Left hindlimb (tissue), 1 donor: ENCODE measurements around the gene CFH.
"Not testable (repeated sequence)": the region's sequence is repeated elsewhere in the genome, so short reads cannot be mapped to it uniquely, and the experiment has no call there.

Experiments
- DNase-seq: peaks from one replicate; pipeline ENCODE4 v3.0.0-alpha.2; 2018

Gene CFH

DNA sequence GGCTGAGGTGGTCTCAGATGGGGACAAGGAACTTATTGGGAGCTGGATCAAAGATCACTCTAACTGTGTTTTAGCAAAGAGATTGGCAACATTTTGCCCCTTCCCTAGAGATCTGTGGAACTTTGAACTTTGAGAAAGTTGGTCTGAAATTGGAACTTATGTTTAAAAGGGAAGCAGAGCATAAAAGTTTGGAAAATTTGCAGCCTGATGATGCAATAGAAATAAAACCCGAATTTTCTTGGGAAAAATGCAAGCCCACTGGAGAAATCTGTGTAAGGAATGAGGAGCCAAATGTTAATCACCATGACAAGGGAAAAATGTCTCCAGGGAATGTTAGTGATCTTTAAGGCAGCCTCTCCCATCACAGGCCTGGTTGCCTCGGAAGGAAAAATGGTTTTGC, 17.2 kb downstream of the CFH start:
- no peak for DNase-seq

DNA sequence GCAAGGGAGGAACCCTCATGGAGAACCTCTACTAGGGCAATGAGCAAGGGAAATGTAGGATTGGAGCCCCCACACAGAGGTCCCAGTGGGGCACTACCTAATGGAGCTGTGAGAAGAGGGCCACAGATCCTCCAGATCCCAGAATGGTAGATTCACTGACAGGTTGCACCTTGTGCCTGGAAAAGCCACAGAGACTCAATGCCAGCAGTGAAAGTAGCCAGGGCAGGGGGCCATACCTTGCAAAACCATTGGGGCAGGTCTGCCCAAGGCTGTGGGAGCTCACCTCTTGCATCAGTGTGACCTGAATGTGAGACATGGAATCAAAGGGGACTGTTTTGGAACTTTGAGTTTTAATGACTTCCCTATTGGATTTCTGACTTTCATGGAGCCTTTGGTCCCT, 17.9 kb downstream of the CFH start:
- no peak for DNase-seq

DNA sequence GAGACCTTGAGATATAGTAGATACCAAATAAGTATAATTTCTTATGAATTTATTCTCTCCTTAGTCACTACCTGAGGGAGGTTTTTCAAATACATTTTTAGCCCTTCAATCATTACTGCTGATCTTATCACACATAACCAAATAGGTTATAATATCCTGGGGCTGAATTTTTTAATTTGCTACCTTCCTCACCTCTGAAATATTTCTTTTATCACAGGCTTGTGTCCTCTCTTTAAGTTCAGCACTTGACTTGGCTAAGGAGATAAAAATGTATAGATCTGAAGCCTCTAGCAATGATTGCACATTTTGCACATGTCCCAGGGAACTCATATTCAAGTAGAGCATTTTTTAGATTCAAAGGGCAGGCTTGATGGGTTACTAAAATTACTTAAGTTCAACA, 23.1 kb downstream of the CFH start:
- no peak for DNase-seq

DNA sequence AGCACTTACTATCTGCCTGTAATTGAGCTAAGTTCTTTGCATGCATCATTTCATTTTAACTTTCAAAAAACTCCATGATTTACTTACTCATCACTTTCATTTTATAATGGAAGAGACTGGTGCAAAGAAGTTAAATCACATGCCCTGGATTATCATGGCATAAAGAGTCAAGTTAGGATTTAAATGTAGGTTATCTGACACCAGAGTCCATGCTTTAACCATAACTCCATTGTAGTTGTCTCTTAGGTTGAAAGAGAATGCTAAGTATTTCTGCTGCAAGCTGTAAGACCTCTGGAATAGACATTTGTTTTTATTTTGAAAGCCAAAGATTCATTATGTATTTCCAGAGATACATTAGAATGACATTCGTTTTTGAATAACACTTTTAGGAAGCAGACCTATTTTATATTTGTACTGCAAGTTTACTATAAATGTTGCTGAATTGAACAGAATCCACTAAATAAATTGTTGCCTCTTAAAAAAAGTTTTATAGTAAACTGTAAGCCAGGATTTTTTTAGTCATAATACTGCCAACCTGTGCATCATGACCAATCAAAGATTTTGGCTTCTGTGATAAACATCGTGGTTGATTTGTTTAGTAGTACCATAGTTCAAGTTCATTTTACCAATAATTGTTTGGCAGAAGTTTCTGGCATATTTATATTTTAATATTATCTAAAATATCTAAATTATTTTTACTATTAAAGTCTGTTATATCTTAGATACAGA, 26.1 kb downstream of the CFH start:
- DNase-seq: no peak

DNA sequence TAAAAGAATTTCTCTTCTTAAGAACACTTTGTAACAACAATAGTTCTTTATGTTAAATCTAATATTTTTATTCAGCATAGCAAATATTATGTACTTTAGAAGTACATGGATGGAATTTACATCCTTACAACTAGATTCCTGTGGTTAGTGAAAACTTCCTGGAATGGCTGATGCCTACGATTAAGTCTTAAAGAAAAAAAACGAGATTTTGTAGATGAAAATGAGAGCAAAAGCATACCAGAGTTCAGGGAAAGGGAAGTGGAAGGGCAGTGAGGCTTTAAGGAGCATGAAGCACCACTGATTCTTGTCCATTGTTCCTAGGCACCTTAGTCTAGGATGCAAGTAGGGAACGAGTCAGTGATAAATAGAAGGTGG, 26.7 kb downstream of the CFH start:
- DNase-seq: no peak

DNA sequence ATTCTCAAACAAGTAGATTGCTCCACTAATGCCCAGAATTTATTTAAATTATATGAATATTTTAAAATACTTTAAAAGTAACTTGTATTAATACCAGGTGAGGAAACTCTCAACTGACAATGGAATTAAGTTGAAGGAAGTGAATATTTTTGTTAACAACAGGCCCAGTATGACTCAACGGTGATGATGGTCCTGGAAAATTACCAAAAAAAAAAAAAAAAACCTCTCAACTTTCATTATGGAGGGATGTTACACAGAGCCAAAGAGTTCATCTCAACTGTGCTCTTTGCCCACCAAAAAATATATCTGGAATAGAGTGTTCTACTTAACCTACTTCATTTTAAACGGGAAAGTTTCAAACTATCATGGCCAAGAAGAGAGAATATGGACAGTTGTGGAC, 28.3 kb downstream of the CFH start:
- no peak for DNase-seq

DNA sequence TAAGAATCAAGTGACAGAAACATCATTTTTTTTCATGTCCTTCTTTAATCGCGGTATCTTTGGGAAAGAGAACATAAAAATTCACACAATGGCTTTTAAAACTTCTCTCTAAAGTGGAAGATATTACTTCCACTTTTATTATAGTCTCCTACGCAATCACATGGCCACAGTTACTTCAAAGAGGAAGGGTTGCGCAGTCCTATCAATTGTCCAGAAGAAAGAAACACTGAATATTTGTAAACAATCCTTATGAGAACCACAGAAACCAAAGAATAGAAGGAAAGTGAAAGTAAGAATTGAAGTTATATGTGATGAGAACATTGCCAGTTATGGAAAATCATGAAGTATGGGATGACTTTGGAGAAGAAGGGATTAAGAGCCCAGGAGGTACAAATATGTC, 32.6 kb downstream of the CFH start:
- DNase-seq: no peak

DNA sequence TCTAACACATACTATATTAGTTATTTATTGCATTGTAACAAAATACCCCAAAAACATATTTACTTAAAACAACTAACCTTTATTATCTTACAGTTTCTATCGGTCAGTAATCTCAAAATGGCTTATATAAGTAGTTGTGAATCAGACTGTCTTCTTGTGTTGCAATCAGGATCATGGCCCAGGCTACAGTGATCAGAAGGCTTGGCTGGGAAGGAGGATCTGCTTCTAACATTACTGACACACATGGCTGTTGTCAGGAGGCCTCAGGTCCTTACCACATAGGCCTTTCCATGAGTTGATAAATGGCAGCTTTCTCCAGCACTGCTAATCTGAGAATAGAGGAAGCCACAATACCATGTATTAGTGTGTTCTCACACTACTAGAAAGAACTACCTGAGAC, 33.7 kb downstream of the CFH start:
- no peak for DNase-seq

DNA sequence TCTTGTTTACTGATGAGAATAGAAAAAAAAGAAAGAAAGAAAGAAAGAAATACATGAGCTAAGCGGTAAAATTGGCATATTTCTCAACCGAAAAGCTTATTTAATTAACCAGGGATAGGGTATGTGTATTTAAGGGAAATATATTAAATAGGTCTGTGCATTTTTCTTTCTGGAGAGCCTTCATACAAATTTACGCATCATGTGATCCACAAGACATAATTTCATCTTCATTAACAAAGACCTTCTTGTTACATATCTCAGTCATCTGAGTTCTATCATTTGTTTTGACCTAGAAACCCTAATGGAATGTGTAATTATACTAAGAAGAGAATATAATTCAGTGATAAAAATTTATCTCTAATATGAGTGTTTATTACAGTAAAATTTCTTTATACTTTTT, 37.2 kb downstream of the CFH start:
- no peak for DNase-seq

DNA sequence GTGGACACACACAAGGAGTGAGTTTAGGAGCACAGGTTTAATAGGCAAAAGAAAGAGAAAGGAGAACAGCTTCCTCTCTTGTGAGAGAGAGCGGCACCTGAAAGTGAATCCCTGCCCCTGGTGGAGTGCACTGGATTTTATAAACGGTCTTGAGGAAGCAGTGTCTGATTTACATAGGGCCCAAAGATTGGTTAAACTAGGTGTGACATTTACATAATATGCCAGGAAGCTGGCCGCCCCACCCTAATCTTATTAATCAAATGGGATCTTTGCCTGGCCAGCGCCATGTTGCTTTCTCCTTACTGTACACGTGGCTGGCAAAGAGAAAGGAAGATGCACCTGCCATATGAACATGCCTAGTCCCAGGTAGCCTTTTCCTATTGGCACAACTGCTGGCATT, 38.7 kb downstream of the CFH start:
- no peak for DNase-seq

DNA sequence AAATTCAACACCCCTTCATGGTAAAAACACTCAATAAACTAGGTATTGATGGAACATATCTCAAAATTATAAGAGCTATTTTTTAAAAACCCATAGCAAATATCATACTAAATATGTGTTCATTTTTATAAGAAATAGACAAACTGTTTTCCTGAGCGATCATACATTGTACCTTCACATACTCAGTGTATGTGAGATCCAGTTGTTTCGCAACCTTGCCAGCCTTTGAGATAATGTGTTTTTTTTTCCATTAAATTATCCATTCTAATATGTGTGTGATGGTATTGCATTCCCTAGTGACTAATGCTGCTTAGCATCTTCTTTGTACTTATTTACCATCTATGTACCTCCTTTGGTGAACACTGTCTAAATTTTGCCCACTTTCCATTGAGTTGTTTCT, 47.1 kb downstream of the CFH start:
- no peak for DNase-seq

DNA sequence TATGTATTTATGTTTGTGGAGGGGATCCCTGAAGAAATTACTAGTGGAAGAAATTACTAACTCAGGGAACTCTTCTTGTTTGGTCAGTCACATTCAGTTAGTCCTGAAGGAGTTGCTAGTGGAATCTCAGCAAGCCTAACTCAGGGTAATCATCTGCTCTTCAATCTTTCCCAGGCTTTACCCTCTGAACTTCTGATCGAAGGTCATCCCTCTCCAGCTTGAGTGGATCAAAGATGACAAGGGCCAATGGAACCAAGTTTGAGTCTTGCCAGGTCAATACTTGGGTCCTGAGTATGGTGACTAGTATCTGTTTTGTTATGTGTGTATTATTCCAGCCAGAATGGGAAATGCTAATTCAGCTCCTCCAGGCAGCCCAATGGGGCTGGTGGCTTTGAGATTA, 49.3 kb downstream of the CFH start:
- no peak for DNase-seq

DNA sequence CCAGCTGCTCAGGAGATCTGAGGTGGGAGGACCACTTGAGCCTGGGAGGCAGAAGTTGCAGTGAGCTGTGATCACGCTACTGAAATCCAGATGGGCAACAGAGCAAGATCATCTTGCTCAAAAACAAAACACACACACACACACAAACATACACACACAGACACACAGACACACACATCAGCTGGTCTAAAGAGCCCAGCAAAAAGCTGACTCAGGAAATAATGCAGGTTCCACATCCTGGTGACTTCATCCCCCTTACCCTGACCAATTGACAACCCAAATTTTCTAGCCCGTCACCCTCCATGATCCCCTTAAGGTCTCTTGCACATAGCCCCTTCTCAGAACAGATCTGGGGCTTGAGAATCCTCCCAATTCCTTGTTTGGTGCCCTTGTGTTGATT, 58.0 kb downstream of the CFH start:
- not testable (repeated sequence) for DNase-seq

DNA sequence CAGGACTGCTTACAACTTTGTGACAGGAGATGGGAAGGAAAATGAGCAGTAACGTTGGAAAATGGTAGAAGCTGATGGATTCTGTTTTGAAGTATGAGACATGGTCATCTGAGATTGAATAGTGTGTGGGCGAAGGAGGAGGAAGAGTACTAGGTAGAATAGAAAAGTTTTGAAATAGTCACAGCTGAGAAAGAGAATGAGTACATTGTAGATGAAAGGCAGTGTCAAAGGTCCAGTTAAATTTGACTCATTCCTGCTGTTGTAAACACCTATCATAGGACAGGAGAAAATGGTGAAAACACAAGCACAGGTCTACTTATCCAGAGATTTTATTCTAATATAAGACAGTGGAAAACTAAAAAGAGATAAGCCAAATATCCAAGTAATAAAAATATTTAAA, 66.0 kb downstream of the CFH start:
- no peak for DNase-seq

DNA sequence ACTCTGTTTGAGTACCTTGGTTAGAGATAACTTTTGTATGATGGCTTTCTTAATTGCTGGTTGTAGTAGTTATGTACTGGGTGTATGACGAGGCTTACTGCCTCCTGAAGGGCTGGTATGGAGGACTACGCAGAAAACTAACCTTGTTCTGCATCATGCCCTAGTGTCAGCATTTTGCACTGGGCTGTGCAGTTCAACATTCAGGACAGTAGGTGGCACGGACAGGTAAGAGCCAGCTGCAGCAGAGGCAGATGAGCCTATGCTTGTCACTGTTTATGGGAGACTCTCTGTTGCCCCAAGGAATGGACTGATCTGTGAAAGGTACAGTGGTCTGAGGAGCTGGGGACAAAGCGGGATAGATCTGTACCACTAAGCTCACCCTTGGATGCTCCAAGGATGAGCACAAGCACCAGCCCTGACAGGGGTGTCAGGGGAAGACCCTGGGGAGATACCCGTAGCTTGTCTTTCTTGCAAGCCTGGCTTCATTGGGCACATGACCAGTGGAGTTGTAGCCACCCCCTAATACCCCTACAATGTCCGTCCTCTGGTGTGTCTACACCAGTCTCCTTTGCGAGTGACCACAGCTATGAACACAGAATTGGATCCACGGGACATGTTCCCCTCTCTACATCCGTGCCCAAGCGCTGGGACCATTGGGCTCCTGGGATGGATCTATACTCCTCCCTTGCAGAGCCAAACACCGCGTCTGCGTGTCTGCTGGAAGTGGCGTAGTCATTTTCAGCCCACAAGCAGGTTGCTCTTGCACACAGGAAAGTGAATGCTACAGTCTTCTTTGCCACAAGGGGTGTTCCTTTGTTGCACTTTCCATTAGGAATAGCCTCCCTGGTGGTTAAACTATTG, 71.7 kb downstream of the CFH start:
- DNase-seq: no peak

DNA sequence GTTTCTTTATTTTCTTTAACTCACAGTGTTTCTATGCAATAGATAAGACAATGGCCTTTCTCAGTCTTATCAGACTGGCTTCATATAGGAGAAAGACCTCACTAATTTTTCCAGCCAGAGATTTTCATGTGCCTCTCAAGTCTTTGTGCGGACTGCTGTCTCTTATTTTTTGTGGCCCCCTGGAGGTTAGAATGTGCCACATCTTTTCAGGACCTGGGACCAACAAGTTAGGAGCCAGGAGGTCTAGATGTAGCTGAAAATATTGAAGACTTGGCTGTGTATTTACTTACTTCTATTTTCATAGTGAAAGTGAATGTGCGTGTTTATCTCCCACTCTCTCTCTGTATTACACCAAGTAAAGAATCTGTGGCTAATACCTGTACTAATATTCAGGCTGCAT, 80.7 kb downstream of the CFH start:
- DNase-seq: no peak

DNA sequence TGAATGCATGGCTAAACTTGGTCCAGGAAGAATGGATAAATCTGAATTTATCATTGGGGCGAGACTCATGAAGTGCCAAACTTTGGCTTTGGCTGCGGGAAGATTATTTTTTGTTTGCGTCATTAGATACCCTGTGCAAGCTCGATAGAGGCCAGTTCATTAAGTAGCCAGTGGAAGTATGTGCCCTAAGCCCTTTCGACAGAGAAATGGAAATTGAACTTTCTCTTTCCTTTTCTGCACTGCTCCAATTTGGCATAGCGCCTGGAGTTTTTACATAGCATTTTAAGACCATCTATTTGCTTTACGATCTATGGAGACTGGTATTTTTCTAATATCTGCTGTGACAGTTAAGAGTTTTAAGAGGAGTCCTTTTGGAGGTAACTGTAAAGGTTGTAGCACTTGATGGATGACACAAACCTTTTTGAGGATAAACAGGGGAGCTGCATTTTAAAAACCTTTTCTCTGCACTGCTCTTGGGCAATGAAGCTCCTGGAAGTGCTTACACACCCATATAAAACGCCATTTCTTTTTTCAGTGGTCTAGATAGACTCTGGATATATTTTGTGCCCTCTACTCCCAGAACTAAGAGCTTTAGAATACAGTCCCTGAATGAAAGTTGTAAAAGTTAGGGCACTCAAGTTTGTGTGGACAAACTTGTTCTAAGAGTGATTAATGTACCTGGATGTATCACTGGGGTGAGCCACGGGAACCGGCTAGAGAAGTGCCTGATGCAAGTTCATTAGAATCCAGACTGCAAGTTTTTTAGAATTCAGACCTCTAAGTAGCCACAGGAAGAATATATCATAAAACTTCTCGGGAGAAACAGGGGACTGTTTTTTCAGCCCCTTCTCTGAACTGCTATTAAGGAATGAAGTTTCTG, 81.5 kb downstream of the CFH start:
- no peak for DNase-seq

DNA sequence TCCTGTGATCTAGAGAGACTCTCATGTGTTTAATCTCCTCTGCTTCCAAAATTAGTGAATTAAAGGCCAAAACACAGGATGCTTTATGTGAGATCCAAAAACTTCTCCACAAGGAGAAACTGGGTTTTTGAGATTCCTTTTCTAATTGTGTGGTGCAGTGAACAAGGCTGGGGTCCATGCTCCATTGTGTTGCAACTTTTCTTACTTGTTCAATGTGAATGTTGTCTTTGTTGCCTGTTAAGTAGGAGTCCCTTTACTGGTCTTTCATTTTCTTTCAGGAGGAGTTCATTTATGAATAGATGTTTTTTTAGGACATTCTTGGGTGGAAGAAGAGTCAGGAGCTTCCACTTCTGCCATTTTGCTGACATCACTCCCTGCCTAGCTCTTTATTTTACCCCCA, 82.2 kb downstream of the CFH start:
- no peak for DNase-seq

DNA sequence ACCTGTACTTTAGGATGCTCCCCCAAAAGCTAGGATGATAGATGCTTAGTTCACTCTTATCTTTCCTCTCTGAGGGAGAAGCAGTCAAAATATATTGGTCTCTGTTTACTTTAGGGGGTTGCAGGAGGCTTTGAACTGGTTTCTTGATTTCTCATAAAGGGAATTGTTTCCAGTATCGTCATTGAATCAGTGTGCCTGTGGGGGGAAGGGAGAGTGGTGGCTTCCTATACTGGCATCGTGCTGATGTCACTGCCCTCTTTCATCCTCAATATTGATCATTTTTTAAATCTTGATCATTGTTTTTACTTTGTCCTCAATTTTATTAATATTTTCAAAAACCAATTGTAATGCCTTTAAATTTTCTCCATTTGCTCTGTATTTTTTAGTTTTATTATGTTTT, 82.6 kb downstream of the CFH start:
- no peak for DNase-seq

DNA sequence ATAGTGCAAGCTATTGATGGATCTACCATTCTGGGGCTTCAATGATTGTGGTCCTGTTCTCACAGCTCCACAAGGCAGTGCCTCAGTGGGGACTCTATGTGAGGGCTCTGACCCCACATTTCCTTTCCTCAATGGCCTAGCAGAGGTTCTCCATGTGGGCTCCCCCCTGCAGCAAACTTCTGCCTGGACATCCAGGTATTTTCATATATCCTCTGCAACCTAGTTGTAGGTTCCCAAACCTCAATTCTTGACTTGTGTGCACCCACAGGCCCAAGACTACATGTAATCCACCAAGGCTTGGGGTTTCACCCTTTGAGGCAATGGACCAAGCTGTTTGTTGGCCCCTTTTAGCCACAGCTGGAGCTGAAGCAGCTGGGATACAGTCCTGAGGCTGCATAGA, 86.9 kb downstream of the CFH start:
- DNase-seq: no peak

DNA sequence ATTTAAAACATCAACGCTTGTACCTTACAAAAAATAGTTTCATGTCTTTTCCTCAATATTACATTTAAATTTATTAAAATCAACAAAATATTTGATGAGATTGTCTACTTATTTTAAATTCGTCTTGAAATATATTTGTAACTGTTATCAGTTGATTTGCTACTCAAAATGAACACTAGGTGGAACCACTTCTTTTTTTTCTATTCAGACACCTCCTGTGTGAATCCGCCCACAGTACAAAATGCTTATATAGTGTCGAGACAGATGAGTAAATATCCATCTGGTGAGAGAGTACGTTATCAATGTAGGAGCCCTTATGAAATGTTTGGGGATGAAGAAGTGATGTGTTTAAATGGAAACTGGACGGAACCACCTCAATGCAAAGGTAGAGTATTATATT, 91.4 kb downstream of the CFH start:
- not testable (repeated sequence) for DNase-seq

DNA sequence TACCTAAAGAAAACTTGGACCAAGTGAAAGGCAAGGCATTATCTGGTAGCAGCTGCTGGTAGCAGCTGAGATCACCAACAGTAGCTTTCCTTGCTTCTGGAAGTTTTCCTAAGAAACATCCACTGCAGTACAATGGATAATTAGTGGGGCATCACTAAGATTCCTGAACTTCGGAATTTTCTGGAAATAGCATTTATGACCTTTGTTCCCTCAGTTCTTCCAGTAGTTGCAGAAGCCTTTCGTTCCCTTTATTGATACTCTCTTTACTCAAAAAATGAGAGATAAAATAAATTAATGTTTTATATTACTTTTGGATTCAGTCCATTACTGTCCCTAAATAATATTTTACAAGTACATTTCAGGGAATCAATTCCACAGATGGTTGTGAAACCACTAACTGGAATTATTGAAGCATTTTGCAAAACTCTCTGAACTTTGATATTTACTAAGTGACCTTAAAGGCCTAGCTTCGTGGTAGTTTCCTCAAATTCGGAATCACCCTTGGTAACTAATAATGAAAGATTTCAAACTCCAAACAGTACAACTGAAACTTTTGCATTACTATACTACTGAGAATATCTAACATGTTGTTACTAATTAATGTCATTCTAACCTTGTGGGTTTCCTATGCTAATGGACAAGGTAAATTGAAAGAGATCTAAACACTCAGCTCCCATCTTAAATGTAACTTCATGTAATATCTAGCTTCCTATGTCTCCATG, 113.3 kb downstream of the CFH start:
- not testable (repeated sequence) for DNase-seq

DNA sequence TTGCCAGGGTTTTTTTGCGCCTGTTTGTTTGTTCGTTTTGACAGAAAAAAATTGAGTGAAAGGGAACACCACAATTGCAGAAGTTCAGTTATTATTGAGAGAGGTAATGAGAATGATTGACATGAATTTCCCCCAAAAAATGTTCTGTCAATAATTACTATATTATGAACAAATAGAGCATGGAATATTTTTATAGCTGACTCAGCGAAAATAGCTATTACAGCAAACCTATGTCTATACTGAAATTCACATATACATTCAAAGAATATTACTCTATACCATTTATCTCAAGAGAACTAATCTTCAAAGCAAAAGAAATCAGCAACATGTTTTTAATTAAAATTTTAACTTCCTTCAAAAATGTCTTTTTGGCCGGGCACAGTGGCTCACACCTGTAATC, 118.0 kb downstream of the CFH start:
- not testable (repeated sequence) for DNase-seq
